ENCODE measurements around the gene AFMID. TPM values are rescaled to one million over a fixed set of nuclear protein-coding genes. Genes with fewer than 3 reads are reported as not detected.

Gene AFMID
- 41.4 to 53.0 TPM (median 45.0 TPM) in 5 replicates for total RNA-seq (2022; extraction: Qiagen RNA extraction; ENCODE audit: low read depth)

GRCh38 chr17:78186692-78187595 is at the start of gene AFMID, which contains the start of gene TK1:
AFMID (plus strand) TSS chr17:78187362; CDS start chr17:78187371, 9 bp downstream.
TK1 (minus strand) TSS chr17:78187052; CDS start chr17:78186994, 58 bp downstream.

GRCh38 chr17:78168242-78168902 is 18.8 kb upstream of the AFMID start, which contains the start of gene SYNGR2:
SYNGR2 (plus strand) TSS chr17:78168581; CDS start chr17:78168617, 36 bp downstream.

GRCh38 chr17:78214016-78214705 is 27.0 kb downstream of the AFMID start, which contains the start of gene BIRC5:
BIRC5 (plus strand) TSS chr17:78214253; CDS start chr17:78214317, 64 bp downstream.

GRCh38 chr17:78230996-78231935 is 44.1 kb downstream of the AFMID start, which contains the start of gene TMEM235:
TMEM235 (plus strand) TSS chr17:78231631; CDS start chr17:78232024, 393 bp downstream.

Other genes starting within 250 kb of the AFMID start
- 2.1 to 3.0 TPM (median 2.7 TPM) in 5 replicates for gene TNRC6C, start 228.7 kb upstream of the AFMID start, total RNA-seq (2022; extraction: Qiagen RNA extraction; ENCODE audit: low read depth)
- gene TMC6, start 58.6 kb upstream of the AFMID start, total RNA-seq (2022; extraction: Qiagen RNA extraction; ENCODE audit: low read depth): 6.3 to 12.5 TPM (median 10.1 TPM) in 5 replicates
- gene TMC8, start 56.6 kb upstream of the AFMID start, total RNA-seq (2022; extraction: Qiagen RNA extraction; ENCODE audit: low read depth): 0.28 to 0.68 TPM (median 0.48 TPM) in 5 replicates
- gene C17orf99, start 41.0 kb upstream of the AFMID start, total RNA-seq (2022; extraction: Qiagen RNA extraction; ENCODE audit: low read depth): not detected in 5 replicates
- gene SYNGR2, start 18.8 kb upstream of the AFMID start, total RNA-seq (2022; extraction: Qiagen RNA extraction; ENCODE audit: low read depth): 144 to 217 TPM (median 187 TPM) in 5 replicates
- 194 to 287 TPM (median 233 TPM) in 5 replicates for gene TK1, start 310 bp upstream of the AFMID start, total RNA-seq (2022; extraction: Qiagen RNA extraction; ENCODE audit: low read depth)
- gene BIRC5, start 26.9 kb downstream of the AFMID start, total RNA-seq (2022; extraction: Qiagen RNA extraction; ENCODE audit: low read depth): 107 to 112 TPM (median 111 TPM) in 5 replicates
- gene TMEM235, start 44.3 kb downstream of the AFMID start, total RNA-seq (2022; extraction: Qiagen RNA extraction; ENCODE audit: low read depth): not detected in 5 replicates
- gene SOCS3, start 172.7 kb downstream of the AFMID start, total RNA-seq (2022; extraction: Qiagen RNA extraction; ENCODE audit: low read depth): 33.4 to 50.1 TPM (median 39.0 TPM) in 5 replicates
- gene PGS1, start 191.3 kb downstream of the AFMID start, total RNA-seq (2022; extraction: Qiagen RNA extraction; ENCODE audit: low read depth): 21.8 to 30.7 TPM (median 26.5 TPM) in 5 replicates

Data from A549 treated with DMSO at 1 μM for 4 hours (cell line).